Activated T-cell treated with anti-CD3 and anti-CD28 coated beads for 48 hours (primary cell): ENCODE measurements around the gene SYNE3.

Source experiments
- DNase-seq: peaks from one replicate; pipeline ENCODE4 v3.0.0-alpha.2; 2020; ENCODE audit warnings: low read depth

The SYNE3 gene

GRCh38 chr14:95505030-95505589 lies 11.3 kb downstream of the SYNE3 start:
- no peak for DNase-seq

- no peak for DNase-seq
Measured at GRCh38 chr14:95504135-95505029, 12.1 kb downstream of the SYNE3 start.

- DNase-seq: no peak
Measured at GRCh38 chr14:95503365-95504134, 12.9 kb downstream of the SYNE3 start.

DNA sequence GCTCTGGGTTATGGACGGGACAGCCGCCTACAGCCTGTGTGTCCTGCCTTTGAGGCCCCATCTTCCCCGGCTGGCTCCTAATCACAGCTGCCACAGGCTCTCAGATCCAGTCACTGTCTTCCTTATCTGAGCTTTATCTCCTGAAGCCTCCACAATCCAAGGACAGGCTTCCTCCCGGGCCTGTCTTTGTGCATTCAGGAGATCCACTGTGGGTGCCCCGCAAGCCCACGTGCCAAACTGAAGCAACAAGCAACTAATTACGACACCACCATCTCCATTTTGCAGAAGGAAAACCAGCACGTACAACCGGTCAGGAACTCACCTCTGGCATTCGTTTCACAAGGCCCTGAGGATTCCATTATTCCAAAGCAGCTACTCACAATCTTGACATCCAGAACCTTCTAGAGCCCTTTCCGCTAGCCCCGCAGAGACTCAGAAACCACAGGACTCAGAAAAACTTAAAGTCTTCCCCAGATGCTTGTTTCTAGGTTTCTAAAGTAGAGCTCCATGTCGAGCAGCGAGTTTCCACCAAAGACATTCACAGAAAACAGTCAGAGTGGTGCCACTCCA lies 14.0 kb downstream of the SYNE3 start:
- no peak for DNase-seq

- DNase-seq: no peak
Measured at GRCh38 chr14:95500772-95501401, 15.6 kb downstream of the SYNE3 start.

- DNase-seq: no peak
Measured at GRCh38 chr14:95500201-95500681, 16.2 kb downstream of the SYNE3 start.

GRCh38 chr14:95499354-95499750 lies 17.1 kb downstream of the SYNE3 start:
- no peak for DNase-seq

GRCh38 chr14:95498622-95499353 lies 17.7 kb downstream of the SYNE3 start:
- no peak for DNase-seq

GRCh38 chr14:95497561-95498011 lies 18.9 kb downstream of the SYNE3 start:
- DNase-seq: no peak

- DNase-seq: no peak
Measured at GRCh38 chr14:95496690-95497259, 19.7 kb downstream of the SYNE3 start.

DNA sequence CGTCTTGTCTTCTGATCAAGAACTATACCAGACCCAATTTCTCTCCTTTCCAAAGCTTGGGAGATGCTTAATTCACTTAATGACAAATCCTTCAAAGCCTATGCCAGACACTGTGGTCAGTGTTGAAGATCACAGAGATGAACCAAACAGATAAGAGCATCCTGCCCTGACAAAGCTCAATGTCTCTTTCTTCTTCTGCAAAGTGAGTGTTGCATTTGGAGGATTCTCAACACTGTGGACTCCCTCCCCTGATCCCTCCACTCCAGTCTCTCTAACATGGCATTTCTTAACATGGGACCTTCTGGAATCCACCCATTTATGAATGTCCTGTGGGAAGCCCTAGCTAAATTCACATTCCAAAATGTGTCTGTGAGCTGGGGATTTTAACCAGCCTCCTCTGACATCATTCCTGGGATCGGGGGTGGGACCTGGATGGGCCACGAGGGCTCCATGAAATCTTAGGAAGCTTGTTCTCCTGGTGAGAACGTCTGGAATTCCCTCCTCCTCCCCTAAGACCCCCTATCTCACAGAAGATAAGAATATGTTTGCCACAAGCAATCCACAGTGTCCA lies 20.3 kb downstream of the SYNE3 start:
- DNase-seq: no peak

- no peak for DNase-seq
Measured at GRCh38 chr14:95495538-95496025, 20.9 kb downstream of the SYNE3 start.

DNA sequence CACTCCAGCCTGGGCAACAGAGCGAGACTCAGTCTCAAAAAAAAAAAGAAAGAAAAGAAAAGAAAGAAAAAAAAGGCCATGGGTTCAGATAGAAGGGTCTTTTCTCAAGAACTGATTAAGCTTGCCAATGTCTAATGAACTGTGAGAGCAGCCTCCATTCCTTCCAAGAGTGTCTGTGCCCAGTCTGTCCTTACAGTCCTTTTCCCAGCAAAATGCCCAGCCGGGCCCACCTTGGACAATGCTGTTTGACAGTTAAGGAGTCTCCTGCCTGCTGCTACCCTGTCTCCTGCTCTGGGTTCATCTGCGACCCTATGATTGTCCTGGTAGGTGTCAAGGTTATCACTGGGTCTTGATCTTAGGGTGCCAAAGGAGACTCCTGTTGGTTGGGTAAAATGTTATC lies 21.4 kb downstream of the SYNE3 start:
- no peak for DNase-seq

DNA sequence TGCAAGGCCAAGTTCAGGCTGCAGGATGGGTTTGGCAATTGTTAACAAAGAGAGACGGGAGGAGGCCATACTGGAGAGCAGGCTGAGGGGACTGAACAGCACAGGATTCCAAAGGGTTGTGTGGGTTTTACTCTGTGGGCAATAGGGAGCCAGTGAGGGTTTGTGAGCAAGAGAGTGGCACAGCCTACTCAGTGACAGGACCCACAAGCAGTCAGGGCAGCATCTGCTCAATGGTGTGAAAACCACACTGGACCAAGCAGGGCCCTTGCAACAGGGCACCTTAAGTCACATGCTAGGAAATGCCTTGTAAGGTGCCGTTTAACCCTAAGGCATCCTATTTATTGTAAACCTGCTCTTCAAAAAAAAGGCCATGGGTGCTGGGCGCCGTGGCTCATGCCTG lies 22.0 kb downstream of the SYNE3 start:
- no peak for DNase-seq

- DNase-seq: no peak
Measured at GRCh38 chr14:95493976-95494375, 22.5 kb downstream of the SYNE3 start.

- no peak for DNase-seq
Measured at GRCh38 chr14:95493503-95493902, 22.9 kb downstream of the SYNE3 start.

DNA sequence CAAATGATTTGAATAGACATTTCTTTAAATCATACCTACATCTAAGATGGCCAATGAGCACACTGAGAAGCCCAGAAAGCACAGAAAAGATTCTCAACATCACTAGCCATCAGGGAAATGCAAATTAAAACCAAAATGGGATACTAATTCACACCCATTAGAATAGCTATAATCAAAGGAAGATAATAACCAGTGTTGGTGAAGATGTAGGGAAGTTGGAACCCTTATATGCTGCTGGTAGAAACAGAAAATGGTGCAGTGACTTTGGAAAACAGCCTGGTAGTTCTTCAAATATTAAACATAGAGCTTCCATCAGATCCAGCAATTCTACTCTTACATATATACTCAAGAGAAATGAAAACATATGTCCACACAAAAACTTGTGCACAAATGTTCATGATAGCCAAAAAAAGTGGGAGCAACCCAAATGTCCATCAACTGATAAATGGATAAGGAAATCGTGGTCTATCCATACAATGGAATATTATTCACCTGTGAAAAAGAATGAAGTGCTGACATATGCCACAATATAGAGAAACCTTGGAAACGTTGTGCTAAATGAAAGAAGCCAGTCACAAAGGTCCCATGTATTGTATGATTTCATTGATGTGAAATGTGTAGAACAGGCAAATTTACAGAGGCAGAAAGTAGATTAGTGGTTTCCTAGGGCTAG lies 24.4 kb downstream of the SYNE3 start:
- DNase-seq: no peak

GRCh38 chr14:95490727-95491451 lies 25.6 kb downstream of the SYNE3 start:
- no peak for DNase-seq

- DNase-seq: no peak
Measured at GRCh38 chr14:95490138-95490509, 26.3 kb downstream of the SYNE3 start.
